Middle frontal gyrus (tissue), 1 donor: Measurements from ENCODE around the gene BAD.

Experiments
- DNase-seq: peaks from one replicate; pipeline ENCODE4 v3.0.0-alpha.2; 2015; ENCODE audit warnings: low spot score; ENCODE audit errors: extremely low spot score

Gene BAD

DNA sequence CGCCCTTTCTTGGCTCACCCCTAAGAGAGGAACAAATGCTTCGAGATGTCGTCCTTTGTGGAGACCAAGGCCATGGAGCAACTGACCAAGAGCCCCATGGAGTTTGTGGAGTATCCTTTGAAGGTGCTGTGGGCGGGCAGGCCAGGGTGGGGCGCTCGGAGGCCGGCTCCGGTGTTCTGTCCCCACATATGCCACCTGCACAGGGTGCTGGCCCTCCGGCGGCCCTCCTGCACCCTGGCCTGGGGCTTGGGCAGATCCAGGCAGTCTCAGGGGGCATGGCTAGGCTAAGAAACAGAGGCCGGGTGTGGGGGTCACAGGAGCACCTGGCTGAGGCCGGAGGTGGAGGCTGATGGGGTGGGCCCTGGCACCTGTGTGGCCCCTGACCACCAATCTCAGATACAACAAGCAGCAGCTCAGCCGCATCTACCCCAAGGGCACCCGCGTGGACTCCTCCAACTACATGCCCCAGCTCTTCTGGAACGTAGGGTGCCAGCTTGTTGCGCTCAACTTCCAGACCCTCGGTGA is 22.8 kb downstream of the BAD start:
- DNase-seq: no peak

DNA sequence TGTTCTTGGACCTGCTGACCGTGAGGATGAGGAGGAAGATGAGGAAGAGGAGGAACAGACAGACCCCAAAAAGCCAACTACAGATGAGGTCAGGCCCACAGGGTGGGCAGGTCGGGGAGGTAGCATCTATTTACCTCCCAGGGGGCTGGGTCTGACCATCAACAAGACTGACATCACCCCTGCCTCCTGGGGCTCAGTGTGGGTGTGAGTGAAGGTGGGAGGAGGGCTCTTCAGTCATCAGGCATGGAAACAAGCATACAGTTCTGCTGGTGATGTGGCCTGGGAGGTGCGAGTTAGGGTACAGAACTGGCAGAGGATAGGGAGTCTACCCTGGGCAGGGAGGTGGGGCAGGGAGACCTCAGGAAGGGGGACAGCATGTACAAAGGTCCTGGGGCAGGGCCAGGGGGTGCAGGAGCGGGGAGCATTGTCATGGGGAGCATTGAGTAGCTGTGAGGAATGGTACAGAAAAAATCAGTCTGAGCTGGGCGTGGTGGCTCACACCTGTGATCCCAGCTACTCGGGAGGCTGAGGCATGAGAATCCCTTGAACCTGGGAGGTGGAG is 24.2 kb downstream of the BAD start:
- no peak for DNase-seq

GRCh38 chr11:64259533-64260067 is 24.9 kb downstream of the BAD start:
- DNase-seq: no peak

DNA sequence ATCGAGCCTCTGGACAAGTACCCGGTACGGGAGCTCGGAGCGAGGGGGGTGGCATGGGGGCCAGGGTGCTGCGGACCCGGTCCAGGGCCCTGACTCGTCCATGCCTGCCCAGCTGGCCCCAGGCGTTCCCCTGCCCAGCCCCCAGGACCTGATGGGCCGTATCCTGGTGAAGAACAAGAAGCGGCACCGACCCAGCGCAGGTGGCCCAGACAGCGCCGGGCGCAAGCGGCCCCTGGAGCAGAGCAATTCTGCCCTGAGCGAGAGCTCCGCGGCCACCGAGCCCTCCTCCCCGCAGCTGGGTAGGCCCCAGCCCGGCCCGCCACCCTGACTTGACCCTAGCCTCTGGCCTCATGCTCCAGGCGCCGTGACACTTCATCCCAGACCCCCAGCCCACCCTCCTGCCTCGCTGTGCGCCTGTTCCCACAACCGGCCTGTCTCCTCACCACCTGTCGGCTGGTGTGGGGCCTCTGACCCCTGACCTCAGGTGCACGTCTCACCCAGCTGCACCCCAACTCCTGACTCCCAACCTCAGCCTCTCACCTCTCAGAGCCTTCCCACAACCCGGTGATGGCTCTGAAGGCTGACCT is 25.4 kb downstream of the BAD start:
- DNase-seq: no peak

DNA sequence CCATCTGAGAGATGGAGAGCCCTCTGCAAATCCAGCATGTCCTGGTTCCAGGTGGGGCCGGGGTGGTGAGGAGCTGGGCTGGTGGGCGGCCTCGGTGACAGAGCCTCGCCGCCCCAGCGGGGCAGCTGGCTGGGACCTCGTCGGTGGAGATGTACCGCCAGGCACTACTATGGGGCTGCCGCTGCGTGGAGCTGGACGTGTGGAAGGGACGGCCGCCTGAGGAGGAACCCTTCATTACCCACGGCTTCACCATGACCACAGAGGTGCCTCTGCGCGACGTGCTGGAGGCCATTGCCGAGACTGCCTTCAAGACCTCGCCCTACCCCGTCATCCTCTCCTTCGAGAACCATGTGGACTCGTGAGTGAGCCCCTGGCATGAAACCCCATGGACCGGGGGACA is 26.1 kb downstream of the BAD start:
- DNase-seq: no peak

DNA sequence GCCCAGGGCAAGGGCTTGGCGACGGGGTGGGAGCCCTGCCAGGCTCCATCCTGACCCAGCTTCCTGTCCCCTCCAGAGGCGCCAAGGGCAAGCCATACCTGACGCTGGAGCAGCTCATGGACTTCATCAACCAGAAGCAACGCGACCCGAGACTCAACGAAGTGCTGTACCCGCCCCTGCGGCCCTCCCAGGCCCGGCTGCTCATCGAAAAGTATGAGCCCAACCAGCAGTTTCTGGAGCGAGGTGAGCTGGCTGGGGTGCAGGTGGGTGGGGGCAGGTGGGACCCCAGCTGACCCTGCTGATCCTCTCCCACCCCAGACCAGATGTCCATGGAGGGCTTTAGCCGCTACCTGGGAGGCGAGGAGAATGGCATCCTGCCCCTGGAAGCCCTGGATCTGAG is 28.2 kb downstream of the BAD start:
- no peak for DNase-seq

- DNase-seq: no peak
Observed at GRCh38 chr11:64255135-64256128, 29.0 kb downstream of the BAD start.

GRCh38 chr11:64254326-64254725 is 30.1 kb downstream of the BAD start:
- no peak for DNase-seq

DNA sequence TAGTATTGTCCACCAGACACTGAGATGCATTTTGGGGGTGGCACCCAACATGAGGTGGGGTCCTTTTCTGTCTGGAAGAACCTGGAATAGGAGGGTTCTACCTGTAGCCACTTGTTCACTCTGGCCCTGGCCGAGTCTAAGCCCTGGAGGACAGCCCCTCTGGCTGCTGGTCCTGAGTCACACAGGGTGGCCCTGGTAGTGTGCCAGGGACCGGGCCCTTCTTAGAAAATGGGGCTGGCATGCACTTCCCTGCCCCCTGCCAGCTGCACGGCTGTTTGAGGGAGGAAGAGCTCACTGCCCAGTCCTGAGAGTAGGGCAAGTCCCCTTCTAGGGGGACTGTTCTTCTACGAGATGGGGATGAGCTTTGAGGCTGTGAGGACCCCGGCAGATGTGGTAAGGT is 31.0 kb downstream of the BAD start:
- no peak for DNase-seq

DNA sequence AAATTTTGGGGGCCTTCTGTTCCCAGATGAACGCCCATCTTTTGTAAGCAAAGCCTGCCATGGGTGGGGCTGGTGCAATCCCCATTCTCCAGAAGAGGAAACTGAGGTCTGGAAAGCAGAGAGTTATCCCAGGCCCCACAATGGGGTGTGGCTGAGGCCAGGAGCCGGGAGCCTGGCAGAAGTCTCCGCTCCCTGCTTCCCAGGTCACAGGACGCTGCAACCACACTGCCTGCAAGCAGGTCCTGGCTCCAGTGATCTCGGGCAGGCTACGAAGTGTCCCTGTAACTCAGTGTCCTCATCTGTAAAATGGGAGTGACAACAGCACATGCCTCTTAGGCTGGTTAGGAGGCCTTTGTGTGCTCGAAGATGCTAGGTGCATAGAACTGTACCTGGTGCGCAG is 31.4 kb downstream of the BAD start:
- no peak for DNase-seq

DNA sequence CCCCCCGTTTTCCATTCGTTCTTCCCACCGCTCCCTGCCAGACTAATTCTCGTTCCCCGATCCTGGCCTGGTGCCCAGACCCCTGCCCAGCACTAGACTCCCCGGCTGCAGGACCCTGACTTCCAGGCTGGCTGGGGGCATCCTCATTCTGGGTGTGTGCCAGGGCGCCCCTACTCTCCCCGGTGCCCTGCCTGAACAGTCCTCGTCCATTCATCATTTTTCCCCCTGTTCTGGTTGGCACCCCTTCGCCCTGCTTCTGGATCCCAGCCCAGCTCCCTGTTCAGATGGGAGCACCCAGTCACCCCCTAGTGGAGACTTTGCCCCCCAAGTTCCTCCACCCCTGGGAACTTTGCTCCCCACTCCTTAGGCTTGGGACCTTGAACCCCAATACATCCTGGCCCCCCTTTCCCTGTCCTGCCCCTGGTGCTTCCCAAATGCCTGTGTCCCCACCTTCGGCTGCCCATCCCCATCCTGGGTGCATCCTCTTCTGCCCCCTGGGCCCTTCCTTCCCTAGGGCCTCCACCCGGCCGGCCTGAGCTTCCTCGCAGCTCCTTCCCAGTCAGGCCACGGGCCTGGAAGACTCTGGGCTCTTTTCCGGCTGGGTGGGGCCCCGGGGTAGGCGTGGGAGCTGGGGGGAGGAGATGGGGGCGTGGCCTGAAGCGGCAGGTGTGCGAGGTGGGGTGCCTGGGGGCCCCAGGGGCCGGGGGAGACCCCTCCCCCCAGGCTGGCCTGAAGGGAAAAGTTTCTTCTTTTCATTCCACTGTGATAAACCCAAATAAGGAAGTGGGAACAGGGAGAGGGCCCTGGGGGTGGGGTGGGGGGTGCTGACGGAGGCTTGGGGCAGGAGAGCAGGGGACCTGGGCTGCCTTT is 32.2 kb downstream of the BAD start:
- no peak for DNase-seq

- no peak for DNase-seq
Observed at GRCh38 chr11:64251753-64252002, 32.8 kb downstream of the BAD start.

DNA sequence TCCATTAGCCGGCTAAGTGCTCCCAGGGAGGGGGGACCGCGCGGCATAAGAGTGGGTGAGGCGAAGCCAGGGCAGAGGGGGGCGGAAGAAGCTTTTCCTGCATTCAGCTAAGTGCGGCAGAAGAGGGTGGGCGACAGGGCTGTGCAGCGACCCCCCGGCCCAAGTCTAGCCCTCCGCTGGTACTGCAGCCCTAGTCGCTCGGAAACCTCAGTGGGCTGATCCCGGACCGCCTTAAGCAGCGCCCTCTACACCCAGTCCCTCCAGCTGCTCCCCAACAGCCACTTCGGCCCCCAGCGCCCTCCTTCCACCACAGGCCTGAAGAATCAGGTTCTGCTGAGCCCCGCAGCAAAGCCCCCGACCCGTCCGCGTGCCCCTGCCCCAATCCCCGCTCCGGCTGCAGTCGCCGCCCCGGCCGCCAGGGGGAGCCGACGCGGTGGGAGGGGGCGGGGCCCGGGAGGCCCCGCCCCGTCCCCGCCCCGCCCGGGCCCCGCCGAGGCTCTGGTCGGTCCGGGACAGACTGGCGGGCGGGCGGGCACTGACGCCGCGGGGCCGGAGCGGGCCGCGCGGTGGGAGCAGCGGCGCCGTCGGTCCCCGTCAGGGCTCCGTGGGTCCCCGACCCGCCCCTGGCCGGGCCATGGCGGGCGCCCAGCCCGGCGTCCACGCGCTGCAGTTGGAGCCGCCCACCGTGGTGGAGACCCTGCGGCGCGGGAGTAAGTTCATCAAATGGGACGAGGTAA is 33.3 kb downstream of the BAD start, which contains the start of gene PLCB3:
Gene PLCB3, plus strand, starts transcription at position 515 of the 737 bp plus-strand sequence. Its CDS starts 120 bp downstream, at position 635.
- DNase-seq: no peak

DNA sequence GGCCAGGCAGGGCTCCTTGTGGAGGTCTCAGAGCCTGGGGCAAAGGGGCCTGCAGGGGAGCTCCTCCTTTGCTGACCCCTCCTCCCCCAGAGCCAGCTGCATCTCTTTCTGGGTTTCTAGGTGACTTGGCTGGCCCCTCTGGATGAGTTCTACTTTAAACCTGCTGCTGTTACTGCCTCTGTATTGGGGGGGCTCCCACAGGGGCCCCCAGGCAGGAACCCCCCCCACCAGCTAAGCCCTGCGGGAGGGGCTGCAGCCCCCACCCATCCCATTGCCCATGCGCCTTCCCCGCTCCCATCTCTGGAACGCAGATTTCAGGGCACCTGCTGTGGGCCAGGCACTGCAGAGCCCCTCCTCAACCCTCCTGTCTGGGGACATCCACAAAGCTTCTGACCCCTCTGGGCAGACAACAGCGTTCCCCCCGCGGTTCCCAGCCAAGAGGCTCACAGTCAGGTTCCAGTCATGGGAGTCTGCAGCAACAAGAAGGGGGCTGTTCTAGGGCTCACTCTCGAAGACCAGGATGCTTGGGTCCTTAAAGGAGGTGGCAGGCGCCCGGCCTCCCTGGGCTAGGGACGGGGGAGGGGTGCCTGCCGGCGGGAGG is 34.0 kb downstream of the BAD start:
- no peak for DNase-seq

DNA sequence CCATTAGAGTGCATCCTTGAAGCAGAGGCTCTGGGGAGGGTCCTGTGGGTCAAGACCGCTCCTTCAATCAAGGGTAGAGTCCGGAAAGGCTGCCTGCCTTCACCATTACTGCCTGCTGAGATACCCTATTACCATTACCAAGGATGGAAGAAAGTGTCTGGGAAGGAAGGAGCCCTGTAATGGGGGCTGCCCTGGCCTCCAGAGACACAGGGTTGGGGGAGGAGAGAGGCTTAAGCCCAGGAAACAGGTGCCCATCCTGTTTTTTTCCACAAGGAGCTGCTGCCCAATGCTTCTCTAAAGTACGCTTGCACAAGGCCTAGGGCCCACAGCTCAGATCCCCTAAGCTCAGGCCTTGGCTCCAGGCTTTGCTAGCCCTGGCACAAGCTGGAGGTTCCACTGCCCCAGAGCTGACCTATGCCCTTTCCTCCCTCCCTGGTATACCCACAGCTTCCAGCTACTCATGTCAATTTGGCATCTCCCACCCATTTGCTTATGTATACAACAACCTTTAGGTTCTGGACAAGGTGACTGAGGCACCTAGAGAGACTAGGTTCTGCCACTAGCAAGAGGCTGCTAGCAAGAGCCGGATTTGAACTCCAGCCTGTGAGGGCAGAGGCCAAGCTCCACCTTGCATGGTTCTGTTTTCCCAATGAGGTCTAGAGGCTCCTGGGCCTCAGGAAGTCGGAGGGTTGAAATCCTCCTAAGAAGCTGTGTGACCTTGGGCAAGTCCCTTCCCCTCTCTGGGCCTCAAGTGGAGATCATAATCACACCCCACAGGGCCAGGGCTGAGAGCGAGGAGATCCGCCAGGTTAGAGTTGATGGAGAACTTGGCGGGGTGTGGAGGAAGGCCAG is 34.7 kb downstream of the BAD start:
- DNase-seq: no peak

DNA sequence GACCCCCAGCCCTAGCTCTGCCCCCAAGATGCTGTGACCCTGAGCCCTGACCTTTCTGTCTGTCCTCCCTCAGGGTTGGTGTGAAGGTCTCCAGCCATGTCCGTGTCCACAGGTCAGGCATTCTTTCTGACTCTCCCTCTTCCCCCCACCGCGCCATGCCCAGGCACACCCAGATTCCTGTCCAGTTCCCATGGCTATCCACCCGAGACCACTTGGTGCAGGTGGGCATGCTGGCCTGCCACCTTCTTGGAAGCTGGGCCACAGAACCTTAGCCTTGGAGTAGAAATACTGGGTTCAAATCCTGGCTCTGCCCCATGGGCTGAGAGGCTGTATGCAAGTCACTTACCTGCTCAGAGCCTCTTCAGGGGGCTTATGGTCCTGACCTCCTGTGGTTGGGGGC is 35.4 kb downstream of the BAD start:
- DNase-seq: no peak

DNA sequence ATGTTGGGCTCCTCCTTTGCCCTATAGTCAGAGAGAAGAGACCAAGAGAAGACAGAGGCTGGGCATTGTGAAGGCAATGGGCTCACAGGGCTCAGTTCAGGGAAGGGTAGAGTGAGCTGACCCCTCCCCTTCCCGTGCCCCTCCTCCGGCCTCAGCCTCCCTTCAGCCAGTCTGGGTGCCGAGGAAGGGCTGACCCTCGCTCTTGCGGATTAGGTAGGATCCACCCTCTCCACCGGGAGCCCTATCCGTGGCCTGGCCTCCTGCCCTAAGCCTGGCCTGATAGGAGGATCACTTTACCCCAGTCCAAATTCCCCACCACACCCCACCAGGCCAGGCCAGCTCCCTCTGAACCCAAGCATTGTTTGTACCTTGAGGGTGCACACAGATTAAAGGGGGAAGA is 35.9 kb downstream of the BAD start:
- no peak for DNase-seq

- DNase-seq: no peak
Observed at GRCh38 chr11:64247729-64248531, 36.5 kb downstream of the BAD start.
